IMR-90 (cell line): ENCODE results near the gene LUZP2. TPM values are rescaled to one million over a fixed set of nuclear protein-coding genes. Genes with fewer than 3 reads are reported as not detected.

Experiments
- ATAC-seq: fragments of 200-7000 bp; cut with Tn5 transposase; 2 replicates; pipeline ENCODE4 v1.9.1; 2020; ENCODE audit warnings: low read depth, mild to moderate bottlenecking, moderate library complexity
- BruUV-seq: library from RNA; stranded (reverse); fragments of 400-500 nt; replicated peaks from 2 replicates; lab custom pipeline; 2021; lab: Mats Ljungman, UMichigan
- CTCF ChIA-PET: fragments of 300-600 bp; formaldehyde crosslinking; extraction: SDS; loops from one replicate; lab custom pipeline; 2021; ENCODE audit warnings: antibody characterized with exemption; lab: Yijun Ruan, JAX
- POLR2A ChIA-PET: fragments of 300-600 bp; sonication (Branson Sonifier 250); formaldehyde crosslinking; loops from one replicate; lab custom pipeline; 2022; ENCODE audit warnings: antibody characterized with exemption; ENCODE audit not compliant: unreplicated experiment; lab: Charles Lee
- DNase-seq: peaks from one replicate; pipeline ENCODE4 v3.0.0; 2013
- H2AFZ ChIP-seq: replicated peaks from 2 replicates; pipeline ENCODE3; 2013; ENCODE audit warnings: low read length, mild to moderate bottlenecking; ENCODE audit not compliant: poor library complexity
- H2AK5ac ChIP-seq: 2 replicates; pipeline ENCODE4 v1.6.1; 2013; ENCODE audit warnings: low read depth, low read length, inconsistent platforms
- H2AK9ac ChIP-seq: replicated peaks from 2 replicates; pipeline ENCODE3; 2013; ENCODE audit warnings: mild to moderate bottlenecking, low read depth, low read length, moderate library complexity; ENCODE audit not compliant: poor library complexity
- H2BK120ac ChIP-seq: 2 replicates; pipeline ENCODE4 v1.6.1; 2013; ENCODE audit warnings: low read depth, low read length, inconsistent platforms
- H2BK15ac ChIP-seq: 3 replicates; pipeline ENCODE4 v1.6.1; 2013; ENCODE audit warnings: low read depth, low read length, inconsistent platforms
- H2BK20ac ChIP-seq: 2 replicates; pipeline ENCODE4 v1.6.1; 2013; ENCODE audit warnings: low read depth, mild to moderate bottlenecking, inconsistent platforms, low read length, moderate library complexity
- H2BK5ac ChIP-seq: 2 replicates; pipeline ENCODE4 v1.6.1; 2013; ENCODE audit warnings: mild to moderate bottlenecking, low read depth, low read length, inconsistent platforms; ENCODE audit not compliant: poor library complexity, severe bottlenecking
- H3K14ac ChIP-seq: replicated peaks from 2 replicates; pipeline ENCODE4 v1.6.1; 2013; ENCODE audit warnings: low read depth, low read length, inconsistent platforms
- H3K18ac ChIP-seq: 2 replicates; pipeline ENCODE4 v1.6.1; 2013; ENCODE audit warnings: low read depth, low read length, control low read depth
- H3K23ac ChIP-seq: 2 replicates; pipeline ENCODE4 v1.6.1; 2013; ENCODE audit warnings: low read depth, low read length, inconsistent platforms
- H3K27ac ChIP-seq: 2 replicates; pipeline ENCODE4 v1.5.1; 2013; ENCODE audit warnings: mild to moderate bottlenecking, control low read depth, low read length; ENCODE audit not compliant: insufficient read depth
- H3K27me3 ChIP-seq: 2 replicates; pipeline ENCODE4 v1.6.1; 2013; ENCODE audit warnings: low read length; ENCODE audit not compliant: control insufficient read depth, insufficient read depth
- H3K36me3 ChIP-seq: 2 replicates; pipeline ENCODE4 v1.6.1; 2013; ENCODE audit warnings: low read length, mixed read lengths; ENCODE audit not compliant: control insufficient read depth, insufficient read depth
- H3K4ac ChIP-seq: 2 replicates; pipeline ENCODE4 v1.6.1; 2013; ENCODE audit warnings: low read depth, low read length, inconsistent platforms
- H3K4me1 ChIP-seq: 2 replicates; pipeline ENCODE4 v1.6.1; 2013; ENCODE audit warnings: low read length, mixed read lengths; ENCODE audit not compliant: control insufficient read depth, insufficient read depth
- H3K4me2 ChIP-seq: 2 replicates; pipeline ENCODE4 v1.6.1; 2013; ENCODE audit warnings: low read depth, mild to moderate bottlenecking, control low read depth, low read length, moderate library complexity
- H3K4me3 ChIP-seq: 2 replicates; pipeline ENCODE4 v1.5.1; 2013; ENCODE audit warnings: low read depth, mild to moderate bottlenecking, control low read depth, low read length, moderate library complexity; ENCODE audit not compliant: insufficient read depth
- H3K56ac ChIP-seq: 2 replicates; pipeline ENCODE4 v1.6.1; 2013; ENCODE audit warnings: low read length, inconsistent platforms; ENCODE audit not compliant: insufficient read depth; ENCODE audit errors: extremely low read depth
- H3K79me1 ChIP-seq, 2 experiments: 2 replicates each; pipeline ENCODE4 v1.6.1; 2013; ENCODE audit warnings: low read length in 2 of 2, inconsistent platforms in 1 of 2, low read depth in 1 of 2
- H3K9ac ChIP-seq: 2 replicates; pipeline ENCODE4 v1.6.1; 2013; ENCODE audit warnings: low read depth, low read length, control low read depth
- H3K9me1 ChIP-seq: 2 replicates; pipeline ENCODE4 v1.6.1; 2013; ENCODE audit warnings: low read length, inconsistent platforms; ENCODE audit not compliant: insufficient read depth
- H3K9me3 ChIP-seq: 2 replicates; pipeline ENCODE4 v1.6.1; 2013; ENCODE audit warnings: low read length; ENCODE audit not compliant: control insufficient read depth, insufficient read depth
- H4K20me1 ChIP-seq: 2 replicates; pipeline ENCODE4 v1.6.1; 2013; ENCODE audit warnings: low read length, inconsistent platforms; ENCODE audit not compliant: insufficient read depth
- H4K5ac ChIP-seq: 2 replicates; pipeline ENCODE4 v1.6.1; 2013; ENCODE audit warnings: mild to moderate bottlenecking, low read depth, low read length, control low read depth
- H4K8ac ChIP-seq, 2 experiments: 2 replicates each; pipeline ENCODE4 v1.6.1; 2013; ENCODE audit warnings: low read depth in 2 of 2, low read length in 2 of 2, control low read depth in 1 of 2, inconsistent platforms in 1 of 2
- H4K91ac ChIP-seq: 2 replicates; pipeline ENCODE4 v1.6.1; 2013; ENCODE audit warnings: low read depth, low read length, inconsistent platforms; ENCODE audit not compliant: insufficient read depth
- CEBPB ChIP-seq: IDR thresholded peaks from 2 replicates; pipeline ENCODE4 v1.6.1; 2012; ENCODE audit warnings: low read depth, low read length, improper control_type of control experiment
- CHD1 ChIP-seq: IDR thresholded peaks from 2 replicates; pipeline ENCODE4 v1.6.1; 2012; ENCODE audit warnings: low read depth, low read length, improper control_type of control experiment
- FOS ChIP-seq: fragments of 150-350 bp; IDR thresholded peaks from 2 replicates; pipeline ENCODE4 v1.6.1; 2016; ENCODE audit warnings: low read depth, low read length
- MAFK ChIP-seq: IDR thresholded peaks from 2 replicates; pipeline ENCODE4 v1.6.1; 2012; ENCODE audit warnings: low read depth, low read length, improper control_type of control experiment
- MXI1 ChIP-seq: IDR thresholded peaks from 2 replicates; pipeline ENCODE4 v1.6.1; 2012; ENCODE audit warnings: low read depth, mild to moderate bottlenecking, low read length, moderate library complexity, borderline replicate concordance
- NFE2L2 ChIP-seq: fragments of 150-350 bp; IDR thresholded peaks from 2 replicates; pipeline ENCODE4 v1.6.1; 2016; ENCODE audit warnings: low read depth, mild to moderate bottlenecking, low read length
- POLR2A ChIP-seq: IDR thresholded peaks from 2 replicates; pipeline ENCODE4 v1.6.1; 2012; ENCODE audit warnings: mild to moderate bottlenecking, low read depth, low read length
- RCOR1 ChIP-seq: IDR thresholded peaks from 2 replicates; pipeline ENCODE4 v1.6.1; 2012; ENCODE audit warnings: mild to moderate bottlenecking, low read length, improper control_type of control experiment; ENCODE audit not compliant: insufficient replicate concordance
- RFX5 ChIP-seq: IDR thresholded peaks from 2 replicates; pipeline ENCODE4 v1.8.0; 2012; ENCODE audit warnings: low read depth, mild to moderate bottlenecking, low read length, moderate library complexity
- SMC3 ChIP-seq: fragments of 150-350 bp; IDR thresholded peaks from 2 replicates; pipeline ENCODE4 v1.6.1; 2016; ENCODE audit warnings: low read depth, mild to moderate bottlenecking, antibody characterized with exemption, low read length, moderate library complexity
- USF2 ChIP-seq: fragments of 150-350 bp; IDR thresholded peaks from 2 replicates; pipeline ENCODE4 v1.6.1; 2017; ENCODE audit warnings: mild to moderate bottlenecking, antibody characterized with exemption, low read length, low read depth
- WGBS, 2 experiments: methylation state at CpG; one replicate each; pipeline versions ENCODE4 v1.1.5 to v1.1.7; 2013; ENCODE audit warnings: missing lambda C conversion rate in 2 of 2; ENCODE audit not compliant: insufficient read length in 1 of 2; ENCODE audit errors: extremely low coverage in 2 of 2; 5-methylcytosine and 5-hydroxymethylcytosine counted together
- dilution Hi-C: fragments of 300-500 bp; cut with HindIII; formaldehyde crosslinking; loops from one replicate; pipeline ENCODE4 v1.14.3; 2018; ENCODE audit warnings: low sequenced_read_pairs; ENCODE audit not compliant: unreplicated experiment
- in situ Hi-C: fragments of 300-500 bp; cut with MboI; formaldehyde crosslinking; loops from 3 replicates; pipeline ENCODE4 v1.14.3; 2019; ENCODE audit warnings: low sequenced_read_pairs, inconsistent platforms, mixed read lengths
- intact Hi-C: fragments of 100-400 bp; cut with micrococcal nuclease; formaldehyde crosslinking; loops from 2 replicates; pipeline ENCODE4 v1.10.0; 2022
- polyA plus RNA-seq, 3 experiments: library from polyadenylated mRNA; depleted of rRNA; stranded (reverse); fragments of >200 nt; gene quantifications; 2 replicates each; pipeline ENCODE4 v1.2.3, GENCODE V29; 2012; ENCODE audit warnings: low replicate concordance in 1 of 3
- total RNA-seq: library from RNA; depleted of rRNA; stranded (reverse); fragments of >200 nt; gene quantifications from 2 replicates; pipeline ENCODE4 v1.2.3, GENCODE V29; 2012

Gene LUZP2
- total and polyA plus RNA-seq, 2 of the 4 experiments (the other 2 are of a cell fraction), result 0.89 to 2.0 TPM

GRCh38 chr11:24619900-24620299 lies 123.0 kb downstream of the LUZP2 start:
- no TSS peak for BruUV-seq

More at GRCh38 chr11:24619900-24620299, 123.0 kb downstream of the LUZP2 start:
- no peaks in the 10 kb centered on the region for H3K9me3 ChIP-seq
- H3K18ac ChIP-seq, result no peak overlapping the region
- intact Hi-C loops (no loop called here), in situ Hi-C loops (no loop called here), dilution Hi-C loops (no loop called here)
- no peaks in the 10 kb centered on the region; a peak in 1 of 4 replicates for H3K79me1 ChIP-seq
- ATAC-seq (no peak), DNase-seq (no peak)
- no peak overlapping the region for H2AFZ ChIP-seq
- no peak overlapping the region for H3K4me3 ChIP-seq
- H2BK15ac ChIP-seq, result no peak overlapping the region
- H3K27me3 ChIP-seq, result no peaks in the 10 kb centered on the region
- no peak overlapping the region for H3K56ac ChIP-seq
- H3K23ac ChIP-seq, result no peak overlapping the region
- no peak overlapping the region for H2AK9ac ChIP-seq
- WGBS, 2 experiments, result no CpG with 5 or more reads among the region's 1 CpG
- H4K8ac ChIP-seq, result no peak overlapping the region
- H3K36me3 ChIP-seq, result no peaks in the 10 kb centered on the region
- POLR2A ChIA-PET, result no interaction called here
- H4K20me1 ChIP-seq, result no peaks in the 10 kb centered on the region
- H2BK20ac ChIP-seq, result no peak overlapping the region
- H3K4ac ChIP-seq, result no peak overlapping the region
- no peak overlapping the region for H4K91ac ChIP-seq
- H3K14ac ChIP-seq, result no peak overlapping the region
- no peak overlapping the region for H2BK5ac ChIP-seq
- no peak for TF ChIP-seq USF2
- TF ChIP-seq RCOR1, result no peak
- no peak for TF ChIP-seq POLR2A
- no peak for TF ChIP-seq MAFK
- TF ChIP-seq RFX5, result no peak
- no peak for TF ChIP-seq MXI1
- TF ChIP-seq SMC3, result no peak
- TF ChIP-seq NFE2L2, result no peak
- no peak for TF ChIP-seq CHD1
- TF ChIP-seq FOS, result no peak
- no peak for TF ChIP-seq CEBPB
- CTCF ChIA-PET, result no interaction called here
- H2AK5ac ChIP-seq, result no peak overlapping the region
- H2BK120ac ChIP-seq, result no peak overlapping the region
- no peak overlapping the region for H4K5ac ChIP-seq
- H3K4me2 ChIP-seq, result no peak overlapping the region
- H3K4me1 ChIP-seq, result peaks cover 2% of the 10 kb centered on the region
- no peak overlapping the region for H3K27ac ChIP-seq
- H3K9ac ChIP-seq, result no peak overlapping the region
- no peaks in the 10 kb centered on the region for H3K9me1 ChIP-seq
